Adrenal gland (tissue), 5 donors: ENCODE measurements around the gene LRRC31.

ENCODE experiments used
- POLR2A ChIP-seq, 2 donors: fragments of 450-650 bp; IDR thresholded peaks; one replicate each; pipeline ENCODE4 v1.6.1; 2017; ENCODE audit warnings: antibody characterized with exemption in 2 of 2, mild to moderate bottlenecking in 2 of 2, moderate library complexity in 1 of 2
- TF ChIP-seq, protein P1 (sequence below), 6 experiments: fragments of 450-650 bp in 4 of 6; fragments of 200-600 bp in 2 of 6; sonication (generic) in 1 of 6; IDR thresholded peaks; 1 replicate in 5 of 6; 2 replicates in 1 of 6; pipeline versions ENCODE4 v1.5.1 to v1.8.0; 2016 to 2021; ENCODE audit warnings: antibody characterized with exemption in 6 of 6, mild to moderate bottlenecking in 2 of 6, moderate library complexity in 1 of 6
- donor health status: DM: no; HTN: no; CAD: no.

DNA sequence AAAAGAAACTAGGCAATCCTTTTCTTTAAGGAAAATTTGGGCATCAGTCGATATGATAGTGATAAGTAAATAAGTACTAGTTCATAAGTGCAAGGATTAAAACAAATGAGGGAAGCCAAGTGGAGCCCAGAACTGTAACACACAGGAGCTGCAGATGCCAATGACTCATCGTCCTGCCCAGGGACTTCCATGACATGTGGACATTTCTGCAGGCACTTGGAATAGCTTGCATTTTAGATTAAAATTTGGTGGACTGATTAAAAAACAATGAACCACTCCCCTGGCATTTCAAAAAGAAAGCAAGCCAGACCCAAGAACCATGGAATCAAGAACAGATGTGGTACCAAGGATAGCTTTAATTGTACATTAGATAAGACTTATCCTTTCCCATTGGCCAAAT is 44.6 kb upstream of the LRRC31 start:
- TF ChIP-seq, protein P1, sequence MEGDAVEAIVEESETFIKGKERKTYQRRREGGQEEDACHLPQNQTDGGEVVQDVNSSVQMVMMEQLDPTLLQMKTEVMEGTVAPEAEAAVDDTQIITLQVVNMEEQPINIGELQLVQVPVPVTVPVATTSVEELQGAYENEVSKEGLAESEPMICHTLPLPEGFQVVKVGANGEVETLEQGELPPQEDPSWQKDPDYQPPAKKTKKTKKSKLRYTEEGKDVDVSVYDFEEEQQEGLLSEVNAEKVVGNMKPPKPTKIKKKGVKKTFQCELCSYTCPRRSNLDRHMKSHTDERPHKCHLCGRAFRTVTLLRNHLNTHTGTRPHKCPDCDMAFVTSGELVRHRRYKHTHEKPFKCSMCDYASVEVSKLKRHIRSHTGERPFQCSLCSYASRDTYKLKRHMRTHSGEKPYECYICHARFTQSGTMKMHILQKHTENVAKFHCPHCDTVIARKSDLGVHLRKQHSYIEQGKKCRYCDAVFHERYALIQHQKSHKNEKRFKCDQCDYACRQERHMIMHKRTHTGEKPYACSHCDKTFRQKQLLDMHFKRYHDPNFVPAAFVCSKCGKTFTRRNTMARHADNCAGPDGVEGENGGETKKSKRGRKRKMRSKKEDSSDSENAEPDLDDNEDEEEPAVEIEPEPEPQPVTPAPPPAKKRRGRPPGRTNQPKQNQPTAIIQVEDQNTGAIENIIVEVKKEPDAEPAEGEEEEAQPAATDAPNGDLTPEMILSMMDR (IDR thresholded peaks at IDR 0.05) = no peak
- no peak for TF ChIP-seq POLR2A (IDR thresholded peaks at IDR 0.05)
